Mesenchymal stem cell (in vitro differentiated cells and primary cell): ENCODE data around the gene IRF2BP2.

Experiments used
- DNase-seq: peaks from one replicate; pipeline ENCODE4 v3.0.0-alpha.2; 2013
- H2AFZ ChIP-seq: one replicate; pipeline ENCODE4 v1.6.1; 2013; ENCODE audit warnings: low read depth, mild to moderate bottlenecking, control low read depth, inconsistent platforms, low read length, moderate library complexity
- H2AK5ac ChIP-seq: 2 replicates; pipeline ENCODE4 v1.6.1; 2013; ENCODE audit warnings: low read length, moderate library complexity, mild to moderate bottlenecking, inconsistent platforms; ENCODE audit not compliant: severe bottlenecking
- H2BK120ac ChIP-seq: one replicate; pipeline ENCODE4 v1.6.1; 2013; ENCODE audit warnings: low read depth, mild to moderate bottlenecking, inconsistent platforms, low read length, moderate library complexity
- H2BK12ac ChIP-seq, 2 experiments: one replicate each; pipeline ENCODE4 v1.6.1; 2013; ENCODE audit warnings: inconsistent platforms in 2 of 2, low read length in 2 of 2, mild to moderate bottlenecking in 2 of 2, moderate library complexity in 2 of 2, control low read depth in 1 of 2
- H2BK15ac ChIP-seq: one replicate; pipeline ENCODE4 v1.6.1; 2013; ENCODE audit warnings: mild to moderate bottlenecking, low read depth, inconsistent platforms; ENCODE audit not compliant: poor library complexity, severe bottlenecking
- H2BK5ac ChIP-seq: 2 replicates; pipeline ENCODE4 v1.6.1; 2013; ENCODE audit warnings: low read depth, mild to moderate bottlenecking, low read length, control low read depth, inconsistent platforms; ENCODE audit not compliant: poor library complexity, severe bottlenecking
- H3K14ac ChIP-seq, 2 experiments: one replicate each; pipeline ENCODE4 v1.6.1; 2013; ENCODE audit warnings: inconsistent platforms in 2 of 2, low read length in 2 of 2, control low read depth in 1 of 2, mild to moderate bottlenecking in 1 of 2, moderate library complexity in 1 of 2
- H3K18ac ChIP-seq, 2 experiments: one replicate each; pipeline ENCODE4 v1.6.1; 2013; ENCODE audit warnings: inconsistent platforms in 2 of 2, low read length in 2 of 2, control low read depth in 1 of 2, low read depth in 1 of 2, mild to moderate bottlenecking in 1 of 2
- H3K23ac ChIP-seq, 2 experiments: one replicate each; pipeline ENCODE4 v1.6.1; 2013; ENCODE audit warnings: inconsistent platforms in 2 of 2, low read length in 2 of 2, mild to moderate bottlenecking in 2 of 2, moderate library complexity in 2 of 2, control low read depth in 1 of 2
- H3K27ac ChIP-seq: 2 replicates; pipeline ENCODE4 v1.5.1; 2013; ENCODE audit warnings: mild to moderate bottlenecking, moderate library complexity, low read length, control low read depth, inconsistent platforms; ENCODE audit not compliant: poor library complexity, severe bottlenecking
- H3K27me3 ChIP-seq, 2 experiments: 2 replicates each; pipeline versions ENCODE4 v1.6.1 to v1.7.0; 2013; ENCODE audit warnings: low read length in 2 of 2, mild to moderate bottlenecking in 2 of 2, moderate library complexity in 2 of 2, control low read depth in 1 of 2, inconsistent platforms in 1 of 2; ENCODE audit not compliant: control insufficient read depth in 1 of 2, insufficient read depth in 1 of 2
- H3K36me3 ChIP-seq, 2 experiments: 2 replicates each; pipeline versions ENCODE4 v1.6.1 to v1.7.0; 2013; ENCODE audit warnings: low read length in 2 of 2, control low read depth in 1 of 2, inconsistent platforms in 1 of 2, low read depth in 1 of 2, mild to moderate bottlenecking in 1 of 2; ENCODE audit not compliant: insufficient read depth in 2 of 2, control insufficient read depth in 1 of 2
- H3K4ac ChIP-seq, 2 experiments: one replicate each; pipeline ENCODE4 v1.6.1; 2013; ENCODE audit warnings: inconsistent platforms in 2 of 2, low read length in 2 of 2, mild to moderate bottlenecking in 2 of 2, moderate library complexity in 2 of 2, control low read depth in 1 of 2, low read depth in 1 of 2
- H3K4me1 ChIP-seq: 2 replicates; pipeline ENCODE4 v1.6.1; 2013; ENCODE audit warnings: low read depth, low read length, control low read depth; ENCODE audit not compliant: control insufficient read depth, insufficient read depth
- H3K4me2 ChIP-seq: 2 replicates; pipeline ENCODE4 v1.6.1; 2013; ENCODE audit warnings: low read length, mild to moderate bottlenecking, inconsistent platforms; ENCODE audit not compliant: poor library complexity, severe bottlenecking
- H3K4me3 ChIP-seq, 2 experiments: 2 replicates each; pipeline versions ENCODE4 v1.5.1 to v1.7.0; 2013; ENCODE audit warnings: low read length in 2 of 2, mild to moderate bottlenecking in 2 of 2, control low read depth in 1 of 2, low read depth in 1 of 2; ENCODE audit not compliant: insufficient read depth in 1 of 2
- H3K79me1 ChIP-seq: replicated peaks from 2 replicates; pipeline ENCODE4 v1.6.1; 2013; ENCODE audit warnings: mild to moderate bottlenecking, control low read depth, low read length, inconsistent platforms; ENCODE audit not compliant: poor library complexity, severe bottlenecking
- H3K9ac ChIP-seq: 2 replicates; pipeline ENCODE4 v1.7.0; 2013; ENCODE audit warnings: mild to moderate bottlenecking, low read length, moderate library complexity
- H3K9me3 ChIP-seq: 2 replicates; pipeline ENCODE4 v1.7.0; 2013; ENCODE audit warnings: mild to moderate bottlenecking, low read length; ENCODE audit not compliant: control insufficient read depth
- H4K8ac ChIP-seq: one replicate; pipeline ENCODE4 v1.6.1; 2013; ENCODE audit warnings: inconsistent platforms, mild to moderate bottlenecking, low read length, moderate library complexity
- H4K91ac ChIP-seq: one replicate; pipeline ENCODE4 v1.6.1; 2013; ENCODE audit warnings: mild to moderate bottlenecking, low read length, inconsistent platforms
- WGBS: methylation state at CpG from one replicate; pipeline ENCODE4 v1.1.7; 2013; ENCODE audit warnings: mixed read lengths; 5-methylcytosine and 5-hydroxymethylcytosine counted together

IRF2BP2 gene

DNA sequence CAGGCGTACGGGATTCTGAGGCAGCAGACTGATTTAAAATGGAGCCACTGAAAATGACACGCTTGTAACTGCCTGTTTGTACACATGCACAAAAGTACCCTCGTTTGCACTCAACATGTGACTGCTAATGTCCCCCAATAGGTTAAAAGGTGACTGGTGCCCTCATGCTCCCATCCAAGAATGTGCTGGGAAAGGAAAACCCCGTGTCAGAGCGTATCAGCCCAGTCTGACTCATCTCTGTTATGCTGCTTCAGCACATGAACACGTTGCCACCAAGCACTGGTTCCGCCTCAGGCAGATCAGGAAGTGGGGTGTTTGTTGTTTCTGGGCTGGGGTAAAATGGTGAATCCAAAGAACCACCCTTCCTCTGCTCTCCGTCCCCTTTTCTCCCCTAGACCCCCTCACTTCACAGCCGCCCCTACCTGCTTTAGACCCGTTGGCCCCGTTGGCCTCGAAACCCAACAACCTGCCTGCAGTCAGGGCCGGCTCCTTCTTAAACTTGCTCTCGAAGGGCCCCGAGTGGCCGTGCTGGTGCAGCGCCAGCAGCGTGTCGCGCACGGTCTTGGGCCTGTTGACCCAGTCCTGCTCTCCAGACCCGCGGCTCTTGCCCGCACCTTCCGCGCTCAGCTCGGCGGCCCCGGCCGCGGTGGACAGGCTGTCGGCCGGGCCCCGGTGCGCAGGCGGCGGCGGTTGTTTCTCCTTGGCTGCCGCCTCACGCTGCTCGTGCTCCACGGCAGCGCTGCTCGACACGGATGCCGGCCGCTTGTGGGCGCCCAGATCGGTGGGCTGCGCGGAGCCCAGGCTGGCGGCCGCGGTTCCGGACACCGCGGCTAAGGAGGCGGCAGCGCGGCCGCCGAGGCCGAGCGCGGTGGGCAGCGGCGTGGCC is 1.7 kb downstream of the IRF2BP2 start:
- peak; percentile 95 for DNase-seq
- peak overlapping the region; percentile 99 for H2BK5ac ChIP-seq
- H3K4me2 ChIP-seq: peak overlapping the region; percentile 93
- peak overlapping the region; percentile 88 to 95 for H3K4me3 ChIP-seq
- H2BK15ac ChIP-seq: no peak overlapping the region
- 1% methylated on average over 54 of the region's 68 CpGs for WGBS
- no peaks in the 10 kb centered on the region for H3K79me1 ChIP-seq
- H3K4ac ChIP-seq: peak overlapping the region; percentile 94 to 99
- peak overlapping the region; percentile 28 to 100 for H3K14ac ChIP-seq
- peak overlapping the region; percentile 99 to 100 for H3K18ac ChIP-seq
- H3K9ac ChIP-seq: peak overlapping the region; percentile 100
- peaks cover 16% of the 10 kb centered on the region for H3K4me1 ChIP-seq
- H2AK5ac ChIP-seq: peak overlapping the region; percentile 89
- H2BK12ac ChIP-seq: peak overlapping the region; percentile 67 to 99
- H2AFZ ChIP-seq: no peak overlapping the region
- peak overlapping the region; percentile 95 for H3K27ac ChIP-seq
- H3K36me3 ChIP-seq: peaks cover 21 to 51% of the 10 kb centered on the region in 2 experiments
- H4K8ac ChIP-seq: peak overlapping the region; percentile 86
- H3K23ac ChIP-seq: peak overlapping the region; percentile 95 to 98
- peak overlapping the region; percentile 96 for H4K91ac ChIP-seq
- H2BK120ac ChIP-seq: peak overlapping the region; percentile 99
- no peaks in the 10 kb centered on the region for H3K9me3 ChIP-seq
- no peaks in the 10 kb centered on the region for H3K27me3 ChIP-seq

DNA sequence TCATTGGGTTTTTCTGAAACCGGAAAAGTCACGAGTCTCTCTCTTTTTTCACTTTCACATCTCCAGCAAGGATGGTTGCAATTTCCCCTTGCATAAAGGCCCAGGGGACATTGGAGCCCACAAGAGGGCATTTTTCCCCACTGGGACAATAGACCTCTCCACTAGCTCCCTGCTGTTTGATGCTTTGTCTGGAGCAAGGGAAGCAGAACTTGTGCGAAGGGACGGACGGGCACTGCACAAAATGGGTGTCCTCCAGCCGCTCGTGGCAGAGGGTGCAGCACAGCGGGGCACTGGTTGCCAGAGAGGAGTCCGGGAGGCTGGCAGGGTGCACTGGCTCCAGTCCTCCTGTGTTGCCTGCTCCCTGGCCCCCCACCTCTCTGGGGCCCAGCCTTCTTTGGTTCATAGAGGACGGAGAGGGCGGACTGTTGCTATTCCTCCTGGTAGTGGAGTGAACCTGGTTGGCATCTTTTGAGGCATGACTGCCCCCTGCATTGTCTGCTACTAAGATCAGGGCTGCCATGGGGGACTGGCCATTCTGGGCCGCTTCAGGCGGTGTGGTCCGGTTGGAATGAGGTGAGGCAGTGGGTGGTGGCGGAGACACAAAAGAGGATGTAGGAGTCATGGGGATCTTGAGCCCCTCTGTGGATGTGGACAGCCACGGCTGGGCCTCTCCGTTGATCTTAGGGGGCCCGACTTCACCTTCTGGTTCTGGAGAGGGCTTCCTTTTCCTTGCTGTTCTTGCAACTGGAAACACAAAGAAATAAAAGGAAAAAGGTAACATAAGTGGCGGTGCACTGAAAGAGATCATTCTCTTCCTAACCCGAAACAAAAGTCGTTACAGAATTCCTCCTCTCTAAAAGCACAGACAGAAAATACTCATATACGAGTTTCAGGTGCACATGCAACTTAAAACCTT is 2.6 kb downstream of the IRF2BP2 start:
- peak overlapping the region; percentile 84 for H2BK5ac ChIP-seq
- DNase-seq: peak; percentile 77
- H3K18ac ChIP-seq: peak overlapping the region; percentile 99 to 100
- peaks cover 21 to 58% of the 10 kb centered on the region in 2 experiments for H3K36me3 ChIP-seq
- peak overlapping the region; percentile 64 to 96 for H3K4ac ChIP-seq
- peak overlapping the region; percentile 94 for H4K8ac ChIP-seq
- no peak overlapping the region for H2BK15ac ChIP-seq
- H3K4me1 ChIP-seq: peaks cover 14% of the 10 kb centered on the region
- H2AFZ ChIP-seq: no peak overlapping the region
- H3K9me3 ChIP-seq: no peaks in the 10 kb centered on the region
- H4K91ac ChIP-seq: peak overlapping the region; percentile 98
- peak overlapping the region; percentile 100 for H3K9ac ChIP-seq
- whole genome bisulfite sequencing: 34% methylated on average over 22 of the region's 22 CpGs
- peak overlapping the region; percentile 38 to 70 for H2BK12ac ChIP-seq
- peak overlapping the region; percentile 90 for H2BK120ac ChIP-seq
- peak overlapping the region; percentile 75 for H2AK5ac ChIP-seq
- peak overlapping the region; percentile 95 for H3K27ac ChIP-seq
- H3K14ac ChIP-seq: peak overlapping the region in 1 of 2 experiments; percentile 98
- H3K4me3 ChIP-seq: peak overlapping the region; percentile 63 to 95
- no peaks in the 10 kb centered on the region for H3K79me1 ChIP-seq
- H3K27me3 ChIP-seq: no peaks in the 10 kb centered on the region
- H3K4me2 ChIP-seq: peak overlapping the region; percentile 93
- peak overlapping the region; percentile 5 to 95 for H3K23ac ChIP-seq

DNA sequence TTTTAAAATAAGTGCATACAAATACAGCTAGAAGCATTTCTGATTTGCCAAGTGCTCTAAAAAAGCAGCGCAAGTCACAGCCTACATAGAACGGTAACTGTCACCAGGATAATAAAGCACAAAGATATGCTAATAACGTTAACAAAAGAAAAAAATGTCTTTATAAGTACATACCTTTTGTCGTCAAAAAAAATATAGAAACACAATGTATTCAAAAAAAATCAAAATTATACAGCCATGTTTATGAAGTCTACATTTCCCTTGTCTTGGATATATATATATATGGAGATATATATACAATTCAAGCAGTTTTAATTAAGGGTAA is 3.2 kb downstream of the IRF2BP2 start:
- peaks cover 21 to 64% of the 10 kb centered on the region in 2 experiments for H3K36me3 ChIP-seq
- H3K4me2 ChIP-seq: peak overlapping the region; percentile 85
- no peak overlapping the region for H2BK15ac ChIP-seq
- H2AK5ac ChIP-seq: no peak overlapping the region
- no peak overlapping the region for H2AFZ ChIP-seq
- no peak overlapping the region for H4K8ac ChIP-seq
- H3K27ac ChIP-seq: peak overlapping the region; percentile 95
- no peak overlapping the region for H2BK12ac ChIP-seq
- WGBS: no CpG with 5 or more reads among the region's 4 CpGs
- no peak overlapping the region for H4K91ac ChIP-seq
- peaks cover 12% of the 10 kb centered on the region for H3K4me1 ChIP-seq
- H3K18ac ChIP-seq: no peak overlapping the region
- H3K9me3 ChIP-seq: no peaks in the 10 kb centered on the region
- H3K9ac ChIP-seq: peak overlapping the region; percentile 100
- H3K23ac ChIP-seq: no peak overlapping the region
- peak overlapping the region in 1 of 2 experiments; percentile 95 for H3K4me3 ChIP-seq
- H3K14ac ChIP-seq: no peak overlapping the region
- H3K79me1 ChIP-seq: no peaks in the 10 kb centered on the region
- no peaks in the 10 kb centered on the region for H3K27me3 ChIP-seq
- H2BK120ac ChIP-seq: no peak overlapping the region
- no peak overlapping the region for H2BK5ac ChIP-seq
- no peak for DNase-seq
- H3K4ac ChIP-seq: peak overlapping the region in 1 of 2 experiments; percentile 8
